HCT116 (cell line): ENCODE results near the gene CRYGN. TPM values are rescaled to one million over a fixed set of nuclear protein-coding genes. Genes with fewer than 3 reads are reported as not detected.
A peak's percentile ranks its signal among the peaks of the same experiment; 100 is the strongest.

Experiments used
- ATAC-seq: fragments of 200-7000 bp; cut with Tn5 transposase; 2 replicates; pipeline ENCODE4 v1.9.1; 2020; ENCODE audit warnings: mild to moderate bottlenecking, moderate library complexity
- BruUV-seq: library from RNA; stranded (reverse); fragments of 400-500 nt; replicated peaks from 2 replicates; lab custom pipeline; 2021; lab: Mats Ljungman, UMichigan
- CTCF ChIA-PET: fragments of 300-600 bp; sonication (Branson Sonifier 250); formaldehyde crosslinking; loops from one replicate; lab custom pipeline; 2021; ENCODE audit warnings: antibody characterized with exemption; lab: Charles Lee
- POLR2A ChIA-PET: fragments of 300-600, 350-600 bp; sonication (Branson Sonifier 250); formaldehyde crosslinking; loops from one replicate; lab custom pipeline; 2021; ENCODE audit warnings: antibody characterized with exemption; lab: Charles Lee
- RAD21 ChIA-PET, 2 experiments: fragments of 300-600 bp; sonication (Branson Sonifier 250); formaldehyde crosslinking; loops; one replicate each; lab custom pipeline; 2023; ENCODE audit warnings: low total read pairs in 2 of 2; ENCODE audit not compliant: uncharacterized antibody in 2 of 2, unreplicated experiment in 2 of 2, low non-redundant PET in 1 of 2; lab: Charles Lee
- DNase-seq: peaks from one replicate; pipeline ENCODE4 v3.0.0-alpha.2; 2010; ENCODE audit warnings: low read depth, low spot score
- H2AFZ ChIP-seq: fragments of 200-600 bp; shearing (Covaris generic), sonication (generic); 2 replicates; pipeline ENCODE4 v1.6.1; 2017; ENCODE audit warnings: low read depth, mixed run types, mixed read lengths, antibody characterized with exemption, low read length; ENCODE audit not compliant: poor library complexity, severe bottlenecking
- H3K27ac ChIP-seq: 2 replicates; pipeline ENCODE4 v1.5.1; 2012; ENCODE audit warnings: low read depth, low read length
- H3K27me3 ChIP-seq: fragments of 200-600 bp; sonication (generic); 2 replicates; pipeline ENCODE4 v1.6.1; 2016; ENCODE audit warnings: mixed run types, low read length, mixed read lengths; ENCODE audit not compliant: insufficient read depth
- H3K36me3 ChIP-seq, 2 experiments: fragments of 200-500 bp in 1 of 2; fragments of 200-600 bp in 1 of 2; sonication (Bioruptor generic) in 1 of 2; sonication (generic) in 1 of 2; 2 replicates each; pipeline versions ENCODE4 v1.5.1 to v1.6.1; 2014 to 2016; ENCODE audit warnings: low read length in 2 of 2, inconsistent platforms in 1 of 2, mixed read lengths in 1 of 2, mixed run types in 1 of 2; ENCODE audit not compliant: insufficient read depth in 2 of 2, control insufficient read depth in 1 of 2
- H3K4me1 ChIP-seq, 2 experiments: fragments of 200-600 bp in 1 of 2; sonication (generic) in 1 of 2; 2 replicates each; pipeline versions ENCODE4 v1.5.1 to v1.6.1; 2012 to 2017; ENCODE audit warnings: low read length in 2 of 2, inconsistent platforms in 1 of 2, mild to moderate bottlenecking in 1 of 2, mixed read lengths in 1 of 2, mixed run types in 1 of 2, moderate library complexity in 1 of 2; ENCODE audit not compliant: insufficient read depth in 2 of 2, control insufficient read depth in 1 of 2
- H3K4me2 ChIP-seq: fragments of 200-600 bp; sonication (generic); 2 replicates; pipeline ENCODE4 v1.6.1; 2017; ENCODE audit warnings: mixed run types, low read length, mixed read lengths
- H3K4me3 ChIP-seq, 2 experiments: fragments of 200-600 bp in 1 of 2; sonication (generic) in 1 of 2; replicated peaks in 1 of 2; 2 replicates each; pipeline ENCODE4 v1.5.1; 2011 to 2016; ENCODE audit warnings: low read length in 2 of 2, control low read depth in 1 of 2, low read depth in 1 of 2, mild to moderate bottlenecking in 1 of 2, mixed read lengths in 1 of 2, mixed run types in 1 of 2
- H3K79me2 ChIP-seq: fragments of 200-600 bp; sonication (generic); 2 replicates; pipeline ENCODE4 v1.6.1; 2017; ENCODE audit warnings: mild to moderate bottlenecking, mixed run types, low read length, moderate library complexity, mixed read lengths; ENCODE audit not compliant: insufficient read depth
- H3K9ac ChIP-seq: fragments of 200-600 bp; sonication (generic); 2 replicates; pipeline ENCODE4 v1.6.1; 2016; ENCODE audit warnings: low read length, mixed read lengths
- H3K9me2 ChIP-seq: fragments of 200-600 bp; sonication (generic), shearing (Covaris generic); 2 replicates; pipeline ENCODE4 v1.6.1; 2017; ENCODE audit warnings: mixed run types, mild to moderate bottlenecking, moderate library complexity; ENCODE audit not compliant: insufficient read depth
- H3K9me3 ChIP-seq, 2 experiments: fragments of 200-500 bp in 1 of 2; fragments of 200-600 bp in 1 of 2; sonication (Bioruptor generic) in 1 of 2; sonication (generic) in 1 of 2; 2 replicates each; pipeline ENCODE4 v1.6.1; 2014 to 2017; ENCODE audit warnings: low read length in 2 of 2, mixed read lengths in 2 of 2, inconsistent platforms in 1 of 2, low read depth in 1 of 2, mild to moderate bottlenecking in 1 of 2, mixed run types in 1 of 2, moderate library complexity in 1 of 2; ENCODE audit not compliant: control insufficient read depth in 1 of 2, insufficient read depth in 1 of 2
- H4K20me1 ChIP-seq: fragments of 200-600 bp; sonication (generic), shearing (Covaris generic); 2 replicates; pipeline ENCODE4 v1.6.1; 2017; ENCODE audit warnings: mixed run types, mild to moderate bottlenecking, moderate library complexity; ENCODE audit not compliant: insufficient read depth
- ATF3 ChIP-seq: IDR thresholded peaks from 2 replicates; pipeline ENCODE4 v1.6.1; 2012
- CBX3 ChIP-seq: IDR thresholded peaks from 2 replicates; pipeline ENCODE4 v1.6.1; 2012; ENCODE audit warnings: low read depth
- CEBPB ChIP-seq: IDR thresholded peaks from 2 replicates; pipeline ENCODE4 v1.6.1; 2012; ENCODE audit warnings: low read depth
- CTCF ChIP-seq, 3 experiments: fragments of 200-600 bp in 1 of 3; sonication (generic) in 1 of 3; IDR thresholded peaks in 2 of 3; conservative IDR thresholded peaks in 1 of 3; 2 replicates each; pipeline ENCODE4 v1.5.1; 2012 to 2017; ENCODE audit warnings: low read depth in 2 of 3, low read length in 2 of 3, antibody characterized with exemption in 1 of 3, borderline replicate concordance in 1 of 3, control low read depth in 1 of 3, mild to moderate bottlenecking in 1 of 3, mixed read lengths in 1 of 3, mixed run types in 1 of 3, moderate library complexity in 1 of 3; ENCODE audit not compliant: insufficient read depth in 1 of 3
- EGR1 ChIP-seq: IDR thresholded peaks from 2 replicates; pipeline ENCODE4 v1.6.1; 2012; ENCODE audit warnings: low read depth
- ELF1 ChIP-seq: IDR thresholded peaks from 2 replicates; pipeline ENCODE4 v1.6.1; 2012; ENCODE audit warnings: low read depth, borderline replicate concordance
- FOSL1 ChIP-seq: IDR thresholded peaks from 2 replicates; pipeline ENCODE4 v1.6.1; 2012; ENCODE audit warnings: low read depth
- JUND ChIP-seq: IDR thresholded peaks from 2 replicates; pipeline ENCODE4 v1.6.1; 2012
- POLR2A ChIP-seq: IDR thresholded peaks from 2 replicates; pipeline ENCODE4 v1.7.0; 2011; ENCODE audit warnings: borderline replicate concordance; ENCODE audit not compliant: insufficient read depth, insufficient read length; ENCODE audit errors: extremely low read depth
- RAD21 ChIP-seq: IDR thresholded peaks from 2 replicates; pipeline ENCODE4 v1.6.1; 2012; ENCODE audit warnings: low read depth, mild to moderate bottlenecking
- REST ChIP-seq: IDR thresholded peaks from 2 replicates; pipeline ENCODE4 v1.6.1; 2012; ENCODE audit warnings: low read depth
- SIN3A ChIP-seq: IDR thresholded peaks from 2 replicates; pipeline ENCODE4 v1.6.1; 2012; ENCODE audit warnings: low read depth
- SP1 ChIP-seq: IDR thresholded peaks from 2 replicates; pipeline ENCODE4 v1.6.1; 2012; ENCODE audit warnings: low read depth
- SRF ChIP-seq: IDR thresholded peaks from 2 replicates; pipeline ENCODE4 v1.6.1; 2012; ENCODE audit warnings: low read depth
- TCF7L2 ChIP-seq: IDR thresholded peaks from 2 replicates; pipeline ENCODE4 v1.7.0; 2011; ENCODE audit warnings: borderline replicate concordance, inconsistent platforms; ENCODE audit not compliant: insufficient read depth, insufficient read length; ENCODE audit errors: extremely low read depth
- YY1 ChIP-seq: IDR thresholded peaks from 2 replicates; pipeline ENCODE4 v1.6.1; 2011; ENCODE audit warnings: low read length, low read depth, moderate library complexity, mild to moderate bottlenecking; ENCODE audit not compliant: insufficient replicate concordance; ENCODE audit errors: extremely low read depth
- ZBTB33 ChIP-seq: IDR thresholded peaks from 2 replicates; pipeline ENCODE4 v1.6.1; 2011; ENCODE audit warnings: mild to moderate bottlenecking, low read length, moderate library complexity; ENCODE audit not compliant: insufficient replicate concordance; ENCODE audit errors: extremely low read depth
- ZNF274 ChIP-seq: fragments of 200-500 bp; sonication (Bioruptor generic); IDR thresholded peaks from 2 replicates; pipeline ENCODE4 v1.6.1; 2014; ENCODE audit warnings: mild to moderate bottlenecking, low read depth, low read length, inconsistent platforms
- intact Hi-C: fragments of 100-400 bp; cut with micrococcal nuclease; formaldehyde crosslinking; loops from 2 replicates; pipeline ENCODE4 v1.10.0; 2022
- total RNA-seq: library from RNA; stranded (reverse); gene quantifications from one replicate; pipeline ENCODE4 v1.2.1, GENCODE V29; 2021; ENCODE audit not compliant: unreplicated experiment

Gene CRYGN
- total RNA-seq, 1 experiment from 2014 or later, result not detected

- no peaks in the 10 kb centered on the region for H4K20me1 ChIP-seq
- peaks cover 0 to 14% of the 10 kb centered on the region in 2 experiments; a peak in 2 of 4 replicates for H3K4me1 ChIP-seq
- ChIA-PET POLR2A (no interaction called here), RAD21 (no interaction called here), CTCF (no interaction called here)
- H3K9ac ChIP-seq, result no peak overlapping the region
- no peaks in the 10 kb centered on the region for H3K79me2 ChIP-seq
- H3K9me3 ChIP-seq, result no peaks in the 10 kb centered on the region
- no peaks in the 10 kb centered on the region for H3K36me3 ChIP-seq
- ATAC-seq (peak; percentile 37; the same call in 1 of the 2 replicates), DNase-seq (no peak)
- BruUV-seq, result no TSS peak
- H2AFZ ChIP-seq, result no peak overlapping the region
- TF ChIP-seq FOSL1 (no peak), YY1 (no peak), TCF7L2 (no peak), RAD21 (no peak), JUND (no peak), POLR2A (no peak), EGR1 (no peak), ZNF274 (no peak), ELF1 (no peak), ATF3 (no peak), CTCF (IDR thresholded peaks at IDR 0.05 in 2 of 3, conservative IDR thresholded peaks at IDR 0.05 in 1 of 3; ENCODE audit: borderline replicate concordance in 1 of 3, insufficient read depth in 1 of 3, low read depth in 2 of 3, low read length in 2 of 3) (no peak), SIN3A (no peak), SRF (no peak), CBX3 (no peak), SP1 (no peak), REST (no peak), CEBPB (no peak), ZBTB33 (no peak)
- intact Hi-C loops, result no loop called here
- no peaks in the 10 kb centered on the region for H3K27me3 ChIP-seq
- no peak overlapping the region for H3K4me3 ChIP-seq
- no peak overlapping the region for H3K27ac ChIP-seq
- no peaks in the 10 kb centered on the region for H3K9me2 ChIP-seq
- H3K4me2 ChIP-seq, result peak overlapping the region; percentile 47
Observed at GRCh38 chr7:151393031-151393977, 46.6 kb downstream of the CRYGN start.
